ENCODE measurements around the gene USP15.

The USP15 gene

GRCh38 chr12:62306569-62307530 is 46.6 kb downstream of the USP15 start:
- Histone ChIP-seq H3K36me3 (peaks cover 65% of the 10 kb centered on the region), H3K27me3 (no peaks in the 10 kb centered on the region), H3K9ac (no peak overlapping the region), H3K4me1 (no peaks in the 10 kb centered on the region), H3K9me3 (peaks cover 49% of the 10 kb centered on the region), H3K27ac (no peak overlapping the region), H3K4me3 (no peak overlapping the region), H4K20me1 (peaks cover 23% of the 10 kb centered on the region), H3K4me2 (no peak overlapping the region)
- no peak for TF ChIP-seq Cebpa-rat (IDR thresholded peaks at IDR 0.05)

- H3K9ac ChIP-seq = no peak overlapping the region
- peaks cover 26% of the 10 kb centered on the region for H4K20me1 ChIP-seq
- no peak overlapping the region for H3K4me2 ChIP-seq
- H3K4me3 ChIP-seq = no peak overlapping the region
- H3K27me3 ChIP-seq = no peaks in the 10 kb centered on the region
- no peaks in the 10 kb centered on the region for H3K4me1 ChIP-seq
- TF ChIP-seq Cebpa-rat (IDR thresholded peaks at IDR 0.05) = no peak
- H3K9me3 ChIP-seq = peaks cover 35% of the 10 kb centered on the region
- H3K36me3 ChIP-seq = peaks cover 52% of the 10 kb centered on the region
- no peak overlapping the region for H3K27ac ChIP-seq
These were observed 48.0 kb downstream of the USP15 start for GRCh38 chr12:62308201-62308600.

- peaks cover 20% of the 10 kb centered on the region; the same call in 1 of the 2 replicates for H4K20me1 ChIP-seq
- H3K27me3 ChIP-seq = no peaks in the 10 kb centered on the region
- no peak for TF ChIP-seq Cebpa-rat (IDR thresholded peaks at IDR 0.05)
- H3K36me3 ChIP-seq = peaks cover 17% of the 10 kb centered on the region
- no peak overlapping the region for H3K4me3 ChIP-seq
- no peaks in the 10 kb centered on the region for H3K9me3 ChIP-seq
- no peaks in the 10 kb centered on the region for H3K4me1 ChIP-seq
- H3K4me2 ChIP-seq = no peak overlapping the region
- no peak overlapping the region for H3K27ac ChIP-seq
- no peak overlapping the region for H3K9ac ChIP-seq
These were observed 53.6 kb downstream of the USP15 start for GRCh38 chr12:62313727-62314380.

GRCh38 chr12:62317017-62317416 is 56.8 kb downstream of the USP15 start:
- Histone ChIP-seq H3K4me1 (no peaks in the 10 kb centered on the region), H3K4me2 (no peak overlapping the region), H3K27me3 (no peaks in the 10 kb centered on the region), H3K27ac (no peak overlapping the region), H3K36me3 (peaks cover 37% of the 10 kb centered on the region), H3K9me3 (no peaks in the 10 kb centered on the region; the same call in 1 of the 2 replicates), H4K20me1 (peaks cover 8% of the 10 kb centered on the region; the same call in 1 of the 2 replicates), H3K4me3 (no peak overlapping the region), H3K9ac (no peak overlapping the region)
- no peak for TF ChIP-seq Cebpa-rat (IDR thresholded peaks at IDR 0.05)

- H4K20me1 ChIP-seq = 0 out of 2 replicates have a peak, but pooled peaks cover 1% of the 10 kb centered on the region
- H3K4me1 ChIP-seq = no peaks in the 10 kb centered on the region
- no peak overlapping the region for H3K9ac ChIP-seq
- H3K9me3 ChIP-seq = no peaks in the 10 kb centered on the region; the same call in 1 of the 2 replicates
- TF ChIP-seq Cebpa-rat (IDR thresholded peaks at IDR 0.05) = no peak
- H3K4me3 ChIP-seq = no peak overlapping the region
- H3K27me3 ChIP-seq = no peaks in the 10 kb centered on the region
- H3K27ac ChIP-seq = no peak overlapping the region
- no peak overlapping the region for H3K4me2 ChIP-seq
- H3K36me3 ChIP-seq = peaks cover 50% of the 10 kb centered on the region
These were observed 58.9 kb downstream of the USP15 start for GRCh38 chr12:62319058-62319457.

GRCh38 chr12:62320054-62320453 is 59.9 kb downstream of the USP15 start:
- H3K27ac ChIP-seq = no peak overlapping the region
- no peaks in the 10 kb centered on the region for H3K27me3 ChIP-seq
- H3K4me2 ChIP-seq = no peak overlapping the region
- no peaks in the 10 kb centered on the region; the same call in 1 of the 2 replicates for H3K9me3 ChIP-seq
- no peaks in the 10 kb centered on the region for H3K4me1 ChIP-seq
- no peak for TF ChIP-seq Cebpa-rat (IDR thresholded peaks at IDR 0.05)
- H3K9ac ChIP-seq = no peak overlapping the region
- no peak overlapping the region for H3K4me3 ChIP-seq
- no peaks in the 10 kb centered on the region for H4K20me1 ChIP-seq
- peaks cover 50% of the 10 kb centered on the region for H3K36me3 ChIP-seq

- Histone ChIP-seq H3K27ac (no peak overlapping the region), H3K4me1 (no peaks in the 10 kb centered on the region), H3K4me3 (no peak overlapping the region), H3K9me3 (no peaks in the 10 kb centered on the region; the same call in 1 of the 2 replicates), H3K27me3 (no peaks in the 10 kb centered on the region), H4K20me1 (no peaks in the 10 kb centered on the region), H3K9ac (no peak overlapping the region), H3K4me2 (no peak overlapping the region), H3K36me3 (peaks cover 44% of the 10 kb centered on the region)
- TF ChIP-seq Cebpa-rat (IDR thresholded peaks at IDR 0.05) = no peak
These were observed 63.2 kb downstream of the USP15 start for GRCh38 chr12:62323386-62323785.

GRCh38 chr12:62328296-62328921 is 68.2 kb downstream of the USP15 start:
- H3K4me1 ChIP-seq = no peaks in the 10 kb centered on the region
- no peak for TF ChIP-seq Cebpa-rat (IDR thresholded peaks at IDR 0.05)
- no peak overlapping the region for H3K27ac ChIP-seq
- no peak overlapping the region for H3K4me3 ChIP-seq
- no peak overlapping the region for H3K9ac ChIP-seq
- no peaks in the 10 kb centered on the region for H4K20me1 ChIP-seq
- no peaks in the 10 kb centered on the region for H3K9me3 ChIP-seq
- H3K4me2 ChIP-seq = no peak overlapping the region
- no peaks in the 10 kb centered on the region for H3K27me3 ChIP-seq
- H3K36me3 ChIP-seq = peaks cover 30% of the 10 kb centered on the region

GRCh38 chr12:62331306-62331705 is 71.1 kb downstream of the USP15 start:
- no peaks in the 10 kb centered on the region for H3K4me1 ChIP-seq
- no peak overlapping the region for H3K4me3 ChIP-seq
- no peak for TF ChIP-seq Cebpa-rat (IDR thresholded peaks at IDR 0.05)
- no peak overlapping the region for H3K4me2 ChIP-seq
- no peak overlapping the region for H3K27ac ChIP-seq
- no peaks in the 10 kb centered on the region for H4K20me1 ChIP-seq
- H3K27me3 ChIP-seq = no peaks in the 10 kb centered on the region
- no peak overlapping the region for H3K9ac ChIP-seq
- peaks cover 40% of the 10 kb centered on the region for H3K36me3 ChIP-seq
- H3K9me3 ChIP-seq = no peaks in the 10 kb centered on the region
